ENCODE measurements around the gene SUGP1. TPM values are rescaled to one million over a fixed set of nuclear protein-coding genes. Genes with fewer than 3 reads are reported as not detected.
"Not testable (repeated sequence)": the region's sequence is repeated elsewhere in the genome, so short reads cannot be mapped to it uniquely, and the experiment has no call there.

The SUGP1 gene
- total RNA-seq, 1 donor from 2014 or later = 87.1 TPM

DNA sequence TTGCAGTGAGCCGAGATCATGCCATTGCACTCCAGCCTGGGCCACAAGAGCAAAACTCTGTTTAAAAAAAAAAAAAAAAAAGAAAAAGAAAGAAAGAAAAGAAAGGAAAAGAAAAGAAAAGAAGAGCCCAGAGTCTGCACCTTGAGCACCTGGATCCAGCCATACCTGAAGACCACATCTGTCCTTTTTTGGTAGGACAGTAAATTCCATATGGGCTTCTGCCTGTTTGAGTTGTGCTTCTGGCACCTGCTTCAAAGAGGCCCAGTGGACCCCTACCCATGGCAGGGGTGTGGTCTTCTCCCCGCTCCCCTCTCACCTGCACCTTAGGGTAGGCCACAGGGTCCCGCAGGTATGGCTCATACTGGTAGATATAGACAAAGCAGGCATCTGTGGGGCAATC is 53.0 kb downstream of the SUGP1 start:
- intact Hi-C loops (cut with micrococcal nuclease) = no loop called here

DNA sequence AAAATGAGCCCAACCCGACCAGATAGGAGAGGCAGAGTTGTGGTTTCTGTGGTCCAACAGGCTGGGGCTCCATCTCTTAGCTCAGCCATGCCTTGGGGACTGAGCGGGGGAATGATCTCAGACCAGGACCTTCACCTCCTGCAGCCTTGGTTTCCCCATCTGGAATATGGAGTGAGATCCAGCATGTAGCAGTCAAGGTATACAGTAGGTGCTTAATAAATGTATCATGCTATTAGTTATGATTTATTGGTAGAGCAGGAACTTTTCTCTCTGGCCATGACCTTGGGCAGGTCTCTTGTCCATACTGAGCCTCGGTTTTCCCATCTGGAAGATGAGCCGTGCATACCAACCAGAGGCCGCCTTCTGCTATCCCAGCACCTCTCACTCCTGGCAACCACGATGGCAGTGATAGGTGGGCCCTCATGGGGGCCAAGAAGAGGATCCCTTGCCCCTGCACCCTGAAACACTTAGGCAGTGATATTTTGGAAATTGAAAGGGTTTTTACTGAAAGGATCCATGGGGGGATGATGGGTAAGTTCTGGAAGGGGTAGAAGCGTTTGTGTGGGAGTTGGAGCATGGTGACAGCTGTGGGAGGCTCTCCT is 56.3 kb downstream of the SUGP1 start:
- intact Hi-C loops (cut with micrococcal nuclease) = no loop called here

DNA sequence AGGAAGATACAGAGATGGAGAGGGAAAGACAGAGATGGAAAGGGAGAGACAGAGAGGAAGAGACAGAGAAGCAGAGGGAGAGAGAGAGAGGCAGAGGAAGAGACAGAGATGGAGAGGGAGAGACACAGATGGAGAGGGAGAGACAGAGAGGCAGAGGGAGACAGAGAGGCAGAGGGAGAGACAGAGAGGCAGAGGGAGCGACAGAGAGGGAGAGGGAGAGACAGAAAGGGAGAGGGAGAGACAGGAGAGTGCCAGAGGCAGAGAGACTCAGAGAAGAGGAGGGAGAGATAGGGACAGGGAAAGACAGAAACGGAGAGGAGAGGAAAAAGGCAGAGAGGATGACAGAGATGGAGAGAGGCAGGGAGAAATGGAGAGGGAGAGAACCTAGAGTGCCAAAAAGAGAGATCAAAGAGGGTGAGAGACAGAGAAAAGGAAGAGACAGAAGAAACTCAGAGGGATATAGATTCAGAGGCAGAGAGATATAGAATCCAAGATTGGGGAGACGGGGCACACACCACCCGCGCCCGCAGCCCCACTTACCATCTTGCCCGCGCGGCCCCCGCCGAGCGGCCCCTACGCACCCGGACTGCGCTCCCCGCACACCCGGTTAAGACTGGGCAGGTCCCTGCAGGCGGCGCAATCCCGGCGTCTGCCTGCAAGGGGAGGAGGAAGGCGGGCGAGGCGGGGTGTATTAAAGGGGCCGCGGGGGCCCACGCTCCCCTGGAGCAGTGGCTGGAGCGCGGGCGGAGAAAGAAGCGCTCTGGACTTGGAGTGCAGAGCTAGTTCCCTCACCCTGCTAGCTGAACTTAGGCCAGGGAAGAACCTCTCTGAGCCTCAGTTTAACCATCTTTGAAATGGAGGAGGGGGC is 57.9 kb downstream of the SUGP1 start:
- intact Hi-C loops (cut with micrococcal nuclease) = no loop called here

DNA sequence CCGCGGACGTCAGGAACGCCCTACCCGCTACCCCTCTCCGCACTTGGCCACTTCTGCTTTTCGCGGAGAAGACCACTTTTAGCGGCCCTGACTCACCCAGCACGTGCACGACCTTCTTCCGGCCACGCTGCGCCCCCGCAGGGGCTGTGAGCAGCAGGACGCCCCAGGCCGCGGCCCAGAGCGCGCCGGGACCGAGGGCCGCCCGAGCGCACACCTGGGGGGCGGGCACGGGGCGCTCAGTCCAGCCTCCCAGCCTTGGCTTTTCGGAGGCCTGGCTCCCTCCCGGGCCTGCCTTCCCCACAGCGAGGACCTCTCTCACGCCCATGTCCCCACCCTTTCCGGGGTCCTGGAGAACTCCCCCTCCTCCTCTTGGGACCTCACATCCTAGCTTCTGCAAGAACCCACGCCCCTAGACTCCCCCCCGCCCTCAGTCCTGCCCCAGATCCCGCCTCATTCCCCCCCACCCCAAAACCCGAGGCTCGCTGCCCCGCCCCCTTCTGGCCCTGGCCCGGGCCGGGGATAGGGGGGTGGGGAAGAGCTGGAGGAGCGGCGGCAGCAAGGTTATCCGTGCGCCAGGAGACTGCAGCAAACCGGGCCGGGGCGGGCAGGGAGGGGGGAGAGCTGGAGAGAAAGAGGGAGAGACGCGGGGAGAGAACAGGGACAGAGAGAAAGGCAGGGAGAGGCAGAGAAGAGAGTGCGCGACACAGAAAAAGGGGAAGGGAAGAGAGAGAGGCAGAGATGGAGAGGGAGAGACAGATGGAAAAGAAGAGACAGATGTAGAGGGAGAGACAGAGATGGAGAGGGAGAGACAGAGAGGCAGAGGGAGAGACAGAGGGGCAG is 58.7 kb downstream of the SUGP1 start:
- intact Hi-C loops (cut with micrococcal nuclease) = no loop called here

DNA sequence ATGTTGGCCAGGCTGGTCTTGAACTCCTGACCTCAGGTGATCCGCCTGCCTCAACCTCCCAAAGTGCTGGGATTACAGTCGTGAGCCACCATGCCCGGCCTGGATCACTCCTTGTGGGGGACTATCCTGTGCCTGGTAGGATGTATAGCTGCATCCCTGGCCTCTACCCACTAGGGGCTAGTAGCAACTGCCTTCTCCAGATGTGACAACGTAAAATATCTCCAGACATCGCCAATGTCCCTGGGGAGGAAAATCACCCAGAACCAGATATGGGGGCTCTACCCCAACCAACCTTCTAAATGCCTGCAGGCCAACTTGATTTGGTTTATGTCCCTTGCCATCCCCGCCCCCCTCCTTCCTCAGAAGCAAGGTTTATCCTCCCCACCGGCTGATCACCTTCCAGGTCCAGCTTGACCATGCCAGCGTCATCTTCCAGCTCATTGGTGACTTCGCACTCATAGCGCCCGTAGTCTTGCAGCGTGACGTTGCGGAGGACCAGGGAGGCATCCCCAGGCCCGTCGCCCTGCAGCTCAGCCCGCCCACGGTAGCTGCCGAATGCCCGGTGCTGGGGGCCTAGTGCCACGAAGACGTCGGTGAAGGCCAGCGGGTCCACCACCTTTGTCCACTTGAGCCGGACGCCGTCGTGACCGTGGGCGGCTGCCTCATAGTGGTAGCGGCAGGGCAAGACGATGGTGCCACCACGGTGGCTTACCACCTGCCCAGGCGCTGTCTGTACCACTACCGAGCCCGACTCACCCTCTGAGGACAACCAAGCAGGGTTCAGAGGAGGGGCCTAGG is 59.7 kb downstream of the SUGP1 start:
- intact Hi-C loops (cut with micrococcal nuclease) = no loop called here

GRCh38 chr19:19259741-19260140 is 60.6 kb downstream of the SUGP1 start:
- intact Hi-C loops (cut with micrococcal nuclease) = loop anchor here (1.0 kb wide), 1 partner anchor 40 kb away; no protein-coding TSS in a partner anchor

DNA sequence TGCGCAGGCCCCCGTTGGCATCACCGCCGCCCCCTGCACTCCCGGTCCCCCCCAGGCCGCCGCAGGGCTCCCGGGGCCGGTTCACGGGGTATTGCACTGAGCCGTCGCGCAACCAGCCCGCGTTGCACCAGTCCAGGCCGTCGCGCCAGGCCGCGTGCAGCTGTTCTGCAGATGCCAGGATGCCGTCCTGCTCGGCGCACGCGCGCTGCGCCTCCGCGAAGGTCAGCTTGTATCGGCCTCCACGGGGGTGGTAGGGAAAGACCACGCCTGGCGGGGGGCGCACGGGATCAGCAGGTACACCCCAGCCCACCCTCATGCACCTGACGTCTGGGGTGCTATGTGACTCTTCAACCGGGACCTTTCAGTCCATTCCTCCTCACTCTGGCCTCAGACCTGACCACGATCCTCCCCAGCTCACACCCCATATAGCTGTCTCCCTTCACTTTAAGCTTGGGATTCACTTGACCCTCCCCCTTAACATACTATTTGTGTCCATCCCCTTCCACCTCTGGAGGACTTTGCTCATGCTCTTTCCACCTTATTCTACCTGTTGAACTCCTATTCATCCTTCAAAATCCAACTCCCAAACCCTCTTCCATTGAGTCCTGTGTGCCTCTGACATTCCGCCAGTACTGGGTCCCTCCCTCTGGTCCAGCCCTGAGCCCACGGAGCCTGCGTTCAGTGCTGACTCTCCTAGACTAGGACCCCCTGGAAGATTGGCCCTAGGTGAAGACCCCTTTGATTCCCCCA is 61.5 kb downstream of the SUGP1 start:
- intact Hi-C loops (cut with micrococcal nuclease) = loop anchor here (1.0 kb wide), 1 partner anchor 39 kb away; no protein-coding TSS in a partner anchor

- intact Hi-C loops (cut with micrococcal nuclease) = no loop called here
These were observed 62.3 kb downstream of the SUGP1 start for GRCh38 chr19:19257836-19258588.

- intact Hi-C loops (cut with micrococcal nuclease) = no loop called here
These were observed 63.2 kb downstream of the SUGP1 start for GRCh38 chr19:19257137-19257536.

- intact Hi-C loops (cut with micrococcal nuclease) = no loop called here
These were observed 64.0 kb downstream of the SUGP1 start for GRCh38 chr19:19256072-19256969.

- intact Hi-C loops (cut with micrococcal nuclease) = not testable (repeated sequence)
These were observed 66.9 kb downstream of the SUGP1 start for GRCh38 chr19:19253409-19253808.

DNA sequence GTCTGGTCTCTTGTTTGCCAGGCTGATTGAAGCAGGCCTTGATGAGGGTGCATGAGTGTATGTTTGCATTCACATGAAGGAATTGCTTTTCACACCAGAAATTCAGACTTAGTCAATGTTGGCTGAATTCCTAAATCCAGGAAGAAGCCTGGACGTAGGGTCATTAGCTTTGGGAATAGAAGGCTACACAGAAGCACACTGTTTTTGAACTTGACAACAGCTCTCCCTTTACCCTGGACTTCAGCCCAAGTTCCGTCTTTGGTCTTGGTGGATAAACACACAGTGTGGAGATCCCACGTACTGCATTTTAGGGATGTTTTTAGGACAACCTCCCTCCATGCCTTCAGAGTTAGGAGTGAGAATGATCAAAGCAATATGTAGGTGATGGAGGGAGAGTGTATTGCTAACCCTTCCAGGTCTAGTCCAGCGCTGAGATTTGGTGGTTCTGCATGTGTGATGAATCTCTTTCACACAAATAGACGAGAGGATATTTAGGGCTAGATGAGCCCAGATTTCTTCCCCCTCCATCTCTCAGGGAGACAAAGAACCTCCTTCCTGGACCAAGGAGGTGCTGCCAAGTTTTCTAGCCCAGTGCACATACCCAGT is 70.0 kb downstream of the SUGP1 start:
- intact Hi-C loops (cut with micrococcal nuclease) = no loop called here

- intact Hi-C loops (cut with micrococcal nuclease) = no loop called here
These were observed 79.8 kb downstream of the SUGP1 start for GRCh38 chr19:19240476-19240875.

GRCh38 chr19:19239675-19240074 is 80.6 kb downstream of the SUGP1 start:
- intact Hi-C loops (cut with micrococcal nuclease) = no loop called here

GRCh38 chr19:19238126-19238894 is 82.0 kb downstream of the SUGP1 start:
- intact Hi-C loops (cut with micrococcal nuclease) = no loop called here

GRCh38 chr19:19236173-19236572 is 84.1 kb downstream of the SUGP1 start:
- intact Hi-C loops (cut with micrococcal nuclease) = no loop called here

GRCh38 chr19:19234220-19234816 is 86.0 kb downstream of the SUGP1 start:
- intact Hi-C loops (cut with micrococcal nuclease) = no loop called here
